Stomach smooth muscle (tissue), 2 donors: ENCODE measurements around the gene TPO.

Experiments
- H3K27ac ChIP-seq: one replicate; pipeline ENCODE4 v1.7.0; 2013; ENCODE audit warnings: mild to moderate bottlenecking, low read length, inconsistent platforms
- H3K27me3 ChIP-seq, 2 donors: one replicate each; pipeline ENCODE4 v1.7.0; 2013; ENCODE audit warnings: low read length in 2 of 2; ENCODE audit not compliant: insufficient read depth in 2 of 2, control insufficient read depth in 1 of 2
- H3K36me3 ChIP-seq, 2 donors: one replicate each; pipeline ENCODE4 v1.7.0; 2013; ENCODE audit warnings: low read length in 2 of 2; ENCODE audit not compliant: control insufficient read depth in 2 of 2, insufficient read depth in 2 of 2
- H3K4me1 ChIP-seq: one replicate; pipeline ENCODE4 v1.7.0; 2013; ENCODE audit warnings: low read length; ENCODE audit not compliant: control insufficient read depth, insufficient read depth
- H3K4me3 ChIP-seq, 2 donors: one replicate each; pipeline ENCODE4 v1.7.0; 2013; ENCODE audit warnings: low read length in 2 of 2
- H3K9ac ChIP-seq, 2 donors: one replicate each; pipeline ENCODE4 v1.7.0; 2013; ENCODE audit warnings: low read length in 2 of 2, mild to moderate bottlenecking in 1 of 2
- H3K9me3 ChIP-seq, 2 donors: one replicate each; pipeline ENCODE4 v1.7.0; 2013; ENCODE audit warnings: low read length in 2 of 2; ENCODE audit not compliant: control insufficient read depth in 2 of 2
- donor health status: healthy.
- donor health status: Pancreatic carcinoma.

The TPO gene

DNA sequence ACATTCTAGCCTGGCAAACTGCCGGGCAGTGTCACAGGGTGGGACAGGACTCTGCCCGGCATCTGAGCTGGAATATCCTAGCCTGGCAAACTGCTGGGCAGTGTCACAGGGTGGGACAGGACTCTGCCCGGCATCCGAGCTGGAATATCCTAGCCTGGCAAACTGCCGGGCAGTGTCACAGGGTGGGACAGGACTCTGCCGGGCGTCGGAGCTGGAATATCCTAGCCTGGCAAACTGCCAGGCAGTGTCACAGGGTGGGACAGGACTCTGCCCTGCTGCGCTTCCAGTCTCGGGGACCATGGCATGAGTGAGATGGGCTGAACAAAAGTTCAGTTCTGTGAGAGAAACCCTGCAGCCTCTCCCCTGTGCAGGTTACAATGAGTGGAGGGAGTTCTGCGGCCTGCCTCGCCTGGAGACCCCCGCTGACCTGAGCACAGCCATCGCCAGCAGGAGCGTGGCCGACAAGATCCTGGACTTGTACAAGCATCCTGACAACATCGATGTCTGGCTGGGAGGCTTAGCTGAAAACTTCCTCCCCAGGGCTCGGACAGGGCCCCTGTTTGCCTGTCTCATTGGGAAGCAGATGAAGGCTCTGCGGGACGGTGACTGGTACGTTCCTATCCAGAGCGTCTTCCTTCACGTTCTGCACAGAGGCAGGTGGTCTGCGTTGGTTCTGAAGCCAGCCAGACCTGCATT is 80.3 kb downstream of the TPO start:
- Histone ChIP-seq H3K4me3 (no peak overlapping the region), H3K27ac (no peak overlapping the region), H3K36me3 (no peaks in the 10 kb centered on the region), H3K27me3 (no peaks in the 10 kb centered on the region), H3K9ac (no peak overlapping the region), H3K4me1 (no peaks in the 10 kb centered on the region), H3K9me3 (no peaks in the 10 kb centered on the region)

DNA sequence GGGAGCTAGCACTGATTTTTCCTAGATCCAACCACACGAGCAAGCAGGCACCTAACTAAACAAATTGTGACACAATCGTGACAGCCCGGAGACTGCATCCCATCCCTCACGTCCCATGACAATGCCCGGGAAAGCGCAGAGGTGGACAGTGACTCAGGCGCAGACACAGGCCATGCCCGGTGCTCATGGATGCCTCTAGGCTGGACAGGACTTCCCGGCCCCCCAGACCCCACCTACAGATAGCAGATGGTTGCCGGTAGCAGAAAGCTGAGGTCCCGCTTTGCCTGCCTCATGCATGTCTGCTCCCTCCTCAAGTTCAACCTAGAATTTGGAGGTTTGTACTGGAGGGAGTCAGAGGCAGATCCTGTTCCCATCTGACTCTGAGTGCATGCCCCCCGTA is 81.0 kb downstream of the TPO start:
- H3K9ac ChIP-seq = no peak overlapping the region
- H3K9me3 ChIP-seq = no peaks in the 10 kb centered on the region
- H3K27me3 ChIP-seq = no peaks in the 10 kb centered on the region
- H3K4me1 ChIP-seq = no peaks in the 10 kb centered on the region
- no peak overlapping the region for H3K4me3 ChIP-seq
- H3K36me3 ChIP-seq = no peaks in the 10 kb centered on the region
- no peak overlapping the region for H3K27ac ChIP-seq

DNA sequence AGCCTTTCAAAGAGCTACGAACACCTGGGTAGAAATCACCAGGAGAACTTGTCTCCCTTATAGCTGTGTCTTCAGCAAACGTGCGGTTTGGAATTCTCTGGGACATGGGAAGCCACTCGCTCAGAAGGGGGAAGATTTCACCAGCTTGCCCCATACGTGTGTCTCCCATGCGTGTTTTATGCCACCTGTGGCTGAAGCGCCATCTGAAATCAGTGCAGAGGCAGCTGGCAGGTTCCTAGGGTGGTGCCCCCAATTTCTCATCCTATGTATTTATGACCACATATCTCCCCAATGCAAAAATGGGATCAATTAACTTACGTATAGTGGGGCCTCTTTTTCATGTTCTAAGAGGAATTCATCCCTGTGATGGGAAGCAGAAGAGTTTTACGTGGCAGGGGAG is 81.6 kb downstream of the TPO start:
- no peak overlapping the region for H3K27ac ChIP-seq
- no peak overlapping the region for H3K4me3 ChIP-seq
- H3K4me1 ChIP-seq = no peaks in the 10 kb centered on the region
- H3K9me3 ChIP-seq = no peaks in the 10 kb centered on the region
- no peaks in the 10 kb centered on the region for H3K36me3 ChIP-seq
- no peak overlapping the region for H3K9ac ChIP-seq
- no peaks in the 10 kb centered on the region for H3K27me3 ChIP-seq

DNA sequence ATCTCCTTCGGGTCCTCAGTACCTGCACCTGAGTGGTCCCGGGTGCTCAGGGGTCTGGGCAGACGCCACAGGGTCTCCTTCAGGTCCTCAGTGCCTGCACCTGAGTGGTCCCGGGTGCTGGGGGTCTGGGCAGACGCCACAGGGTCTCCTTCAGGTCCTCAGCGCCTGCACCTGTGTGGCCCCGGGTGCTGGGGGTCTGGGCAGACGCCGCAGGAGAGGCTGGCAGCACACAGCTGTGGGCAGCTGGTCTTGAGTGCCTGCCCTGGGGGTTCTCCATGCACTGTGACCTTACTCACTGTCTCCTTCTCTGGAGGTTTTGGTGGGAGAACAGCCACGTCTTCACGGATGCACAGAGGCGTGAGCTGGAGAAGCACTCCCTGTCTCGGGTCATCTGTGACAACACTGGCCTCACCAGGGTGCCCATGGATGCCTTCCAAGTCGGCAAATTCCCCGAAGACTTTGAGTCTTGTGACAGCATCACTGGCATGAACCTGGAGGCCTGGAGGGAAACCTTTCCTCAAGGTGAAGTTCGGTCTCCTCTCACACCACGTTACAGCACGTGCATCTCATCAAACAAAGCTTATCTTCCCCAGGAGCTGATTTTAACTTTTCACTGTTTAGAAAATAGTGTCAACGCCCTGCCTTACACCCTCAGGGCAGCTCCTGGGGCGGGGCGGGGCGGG is 82.6 kb downstream of the TPO start:
- Histone ChIP-seq H3K4me3 (no peak overlapping the region), H3K4me1 (no peaks in the 10 kb centered on the region), H3K9me3 (no peaks in the 10 kb centered on the region), H3K27ac (no peak overlapping the region), H3K36me3 (no peaks in the 10 kb centered on the region), H3K27me3 (no peaks in the 10 kb centered on the region), H3K9ac (no peak overlapping the region)

DNA sequence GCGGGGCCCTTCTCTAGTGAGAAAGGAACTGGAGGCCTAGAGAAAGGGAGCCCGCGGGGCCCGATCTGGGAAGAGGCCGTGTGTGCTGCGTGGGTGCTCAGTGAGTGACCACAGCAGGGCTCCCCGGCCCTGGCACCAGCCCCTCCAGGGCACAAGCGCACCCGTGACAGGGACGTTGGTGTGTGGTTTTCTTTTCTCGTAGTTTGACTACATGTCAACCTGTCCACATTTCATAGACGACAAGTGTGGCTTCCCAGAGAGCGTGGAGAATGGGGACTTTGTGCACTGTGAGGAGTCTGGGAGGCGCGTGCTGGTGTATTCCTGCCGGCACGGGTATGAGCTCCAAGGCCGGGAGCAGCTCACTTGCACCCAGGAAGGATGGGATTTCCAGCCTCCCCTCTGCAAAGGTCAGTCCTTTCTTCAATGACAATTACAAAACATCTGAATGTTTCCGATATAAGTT is 83.1 kb downstream of the TPO start:
- no peaks in the 10 kb centered on the region for H3K27me3 ChIP-seq
- H3K9me3 ChIP-seq = no peaks in the 10 kb centered on the region
- H3K9ac ChIP-seq = no peak overlapping the region
- H3K4me1 ChIP-seq = no peaks in the 10 kb centered on the region
- H3K27ac ChIP-seq = no peak overlapping the region
- no peak overlapping the region for H3K4me3 ChIP-seq
- H3K36me3 ChIP-seq = no peaks in the 10 kb centered on the region

DNA sequence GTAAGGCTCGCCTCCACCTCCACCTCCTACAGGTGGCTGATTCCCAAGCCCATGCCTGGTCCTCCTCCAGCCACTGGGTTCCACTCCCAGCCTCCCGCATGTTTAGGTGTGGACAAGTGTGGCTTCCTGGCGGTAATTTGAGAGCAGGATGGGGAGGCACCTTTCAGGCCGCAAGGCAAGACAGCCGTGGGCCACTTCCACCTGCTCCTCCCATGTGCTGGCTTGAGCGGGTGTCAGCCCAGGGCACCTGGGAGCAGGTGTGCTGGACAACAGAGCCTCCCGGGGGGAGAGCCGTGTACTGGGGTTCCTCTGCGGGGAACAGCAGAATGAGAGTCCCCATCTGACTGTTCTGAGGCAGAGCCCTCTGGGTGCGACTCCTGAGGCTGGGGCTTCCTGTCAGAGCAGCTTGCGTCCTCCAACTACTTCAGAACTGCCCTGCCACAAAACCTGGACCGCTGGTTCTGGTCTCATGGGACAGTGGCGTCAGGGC is 83.9 kb downstream of the TPO start:
- Histone ChIP-seq H3K36me3 (no peaks in the 10 kb centered on the region), H3K4me3 (no peak overlapping the region), H3K9ac (no peak overlapping the region), H3K27me3 (no peaks in the 10 kb centered on the region), H3K27ac (no peak overlapping the region), H3K4me1 (no peaks in the 10 kb centered on the region), H3K9me3 (no peaks in the 10 kb centered on the region)

DNA sequence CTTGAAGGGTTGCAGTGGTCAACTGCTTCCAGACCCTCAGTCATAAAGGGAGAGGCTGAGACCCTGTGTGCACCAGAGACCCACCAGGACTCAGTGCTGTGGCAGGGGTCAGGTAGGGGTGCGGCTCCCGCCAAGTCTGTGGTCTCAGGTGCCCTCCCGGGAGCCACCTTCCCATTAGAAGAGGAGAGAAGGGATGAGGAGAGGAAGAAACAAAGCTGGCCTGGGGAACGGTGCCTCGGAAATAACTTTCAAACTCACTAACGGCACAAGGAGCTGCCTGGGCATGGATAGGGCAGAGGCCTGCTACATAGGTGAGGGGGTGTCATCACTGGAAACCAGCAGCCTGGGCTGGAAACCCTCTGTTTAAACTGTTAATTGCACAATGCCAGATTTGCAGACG is 84.9 kb downstream of the TPO start:
- H3K4me3 ChIP-seq = no peak overlapping the region
- H3K27me3 ChIP-seq = no peaks in the 10 kb centered on the region
- no peaks in the 10 kb centered on the region for H3K9me3 ChIP-seq
- H3K27ac ChIP-seq = no peak overlapping the region
- no peaks in the 10 kb centered on the region for H3K4me1 ChIP-seq
- no peak overlapping the region for H3K9ac ChIP-seq
- H3K36me3 ChIP-seq = no peaks in the 10 kb centered on the region

DNA sequence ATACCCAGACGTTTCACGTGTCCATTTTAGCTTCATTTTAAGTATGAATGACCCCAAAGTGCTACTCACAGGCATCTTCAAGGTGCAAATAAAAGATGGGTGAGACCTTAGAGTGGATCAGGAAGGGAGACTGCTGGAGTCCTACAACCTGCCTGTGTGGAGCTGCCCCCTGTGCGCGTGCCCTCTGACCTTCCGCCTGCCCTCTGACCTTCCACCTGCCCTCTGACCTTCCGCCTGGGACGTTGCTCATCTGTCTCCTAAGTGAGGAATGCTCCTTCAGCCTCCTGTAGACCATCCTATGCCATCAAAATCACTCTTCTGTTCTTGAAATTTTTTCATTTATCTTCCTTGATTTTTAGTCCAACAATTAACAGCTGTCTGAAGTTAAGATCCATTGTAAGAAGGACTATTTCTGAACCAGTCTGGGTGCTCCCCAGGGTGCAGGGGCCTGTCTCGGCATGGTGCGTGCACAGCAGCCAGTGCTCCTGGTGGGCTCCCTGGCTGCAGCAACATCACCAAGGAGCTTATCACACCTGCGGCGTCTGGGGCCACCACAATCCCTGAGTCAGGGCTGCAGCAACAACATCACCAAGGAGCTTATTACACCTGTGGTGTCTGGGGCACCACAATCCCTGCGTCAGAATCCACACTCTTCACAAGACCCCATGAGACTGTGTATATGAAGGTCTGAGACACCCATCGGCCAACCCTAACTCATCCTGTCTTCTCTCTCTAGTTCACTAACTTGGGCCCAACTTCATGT is 86.0 kb downstream of the TPO start:
- Histone ChIP-seq H3K27ac (no peak overlapping the region), H3K4me1 (no peaks in the 10 kb centered on the region), H3K27me3 (no peaks in the 10 kb centered on the region), H3K4me3 (no peak overlapping the region), H3K36me3 (no peaks in the 10 kb centered on the region), H3K9me3 (no peaks in the 10 kb centered on the region), H3K9ac (no peak overlapping the region)

DNA sequence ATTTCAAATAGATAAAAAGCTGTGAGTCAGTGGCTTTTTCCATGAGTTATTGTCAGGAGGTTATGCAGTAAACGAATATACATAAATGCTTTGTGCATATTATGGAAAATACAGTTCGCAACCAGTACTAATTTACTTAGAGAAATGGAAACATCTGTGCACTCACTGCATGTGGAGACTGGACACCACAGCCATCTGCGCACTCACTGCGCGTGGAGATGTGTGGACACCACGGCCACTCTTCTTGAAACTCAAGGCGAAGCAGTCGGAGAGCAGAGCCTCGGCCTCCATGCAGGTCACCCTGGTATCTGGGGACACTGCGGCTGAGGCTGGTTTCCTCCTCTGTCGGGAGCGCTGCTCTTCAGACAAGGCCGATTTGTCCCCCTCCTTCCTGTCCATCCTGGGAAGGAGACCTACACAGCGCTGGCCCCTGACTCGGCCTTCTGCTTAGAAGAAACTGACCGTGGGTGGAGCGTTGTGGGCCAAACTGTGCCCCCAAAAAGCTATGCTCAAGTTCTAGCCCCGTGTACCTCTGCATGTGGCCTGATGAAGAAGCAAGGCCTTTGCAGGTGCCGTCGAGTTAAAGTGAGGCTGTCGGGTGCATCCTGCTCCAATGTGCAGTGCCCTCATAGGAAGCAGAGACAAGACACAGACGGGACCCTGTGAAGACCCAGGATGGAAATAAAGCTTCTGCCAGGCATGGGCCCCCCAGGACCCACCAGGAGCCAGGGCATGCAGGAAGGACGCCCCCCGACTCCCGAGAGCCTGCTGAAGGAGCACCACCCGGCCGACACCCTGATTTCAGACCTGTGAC is 88.0 kb downstream of the TPO start:
- Histone ChIP-seq H3K9ac (no peak overlapping the region), H3K4me3 (no peak overlapping the region), H3K27me3 (no peaks in the 10 kb centered on the region), H3K9me3 (no peaks in the 10 kb centered on the region), H3K27ac (no peak overlapping the region), H3K4me1 (no peaks in the 10 kb centered on the region), H3K36me3 (no peaks in the 10 kb centered on the region)

DNA sequence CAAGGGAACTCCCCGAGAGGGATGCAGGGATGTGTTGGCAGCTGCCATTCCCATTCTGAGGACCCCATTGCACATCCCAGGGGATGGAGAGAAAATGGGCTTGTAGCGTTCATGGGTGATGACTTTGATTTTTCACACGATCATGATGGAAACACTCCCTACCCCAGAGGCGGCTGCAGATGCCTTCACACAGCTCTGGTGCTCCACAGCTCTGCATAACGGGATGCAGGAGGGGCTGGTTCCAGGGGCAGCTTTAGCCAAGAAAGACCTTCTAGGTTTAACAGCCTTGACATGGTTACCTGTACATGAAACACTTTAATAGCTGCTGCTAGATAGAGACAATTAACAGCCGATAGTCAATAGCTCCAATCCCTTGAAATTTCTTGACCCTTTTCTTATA is 88.7 kb downstream of the TPO start:
- H3K27ac ChIP-seq = no peak overlapping the region
- H3K9me3 ChIP-seq = no peaks in the 10 kb centered on the region
- no peak overlapping the region for H3K9ac ChIP-seq
- no peak overlapping the region for H3K4me3 ChIP-seq
- H3K4me1 ChIP-seq = no peaks in the 10 kb centered on the region
- H3K36me3 ChIP-seq = no peaks in the 10 kb centered on the region
- no peaks in the 10 kb centered on the region for H3K27me3 ChIP-seq
